T-helper 17 cell (primary cell): ENCODE data around the gene TFE3. TPM values are rescaled to one million over a fixed set of nuclear protein-coding genes. Genes with fewer than 3 reads are reported as not detected.

Experiments used
- ATAC-seq: fragments of 150-1000 bp; cut with Tn5 transposase; 2 replicates; pipeline ENCODE4 v1.10.0; 2021; ENCODE audit warnings: mild to moderate bottlenecking, moderate library complexity
- DNase-seq, 3 donors: peaks; one replicate each; pipeline versions ENCODE4 v3.0.0 to v3.0.0-alpha.2; 2020 to 2021
- H3K9me3 ChIP-seq: one replicate; pipeline ENCODE4 v1.7.0; 2013; ENCODE audit warnings: low read length, mild to moderate bottlenecking; ENCODE audit not compliant: control insufficient read depth, poor library complexity, severe bottlenecking
- H3K27ac Mint-ChIP-seq: one replicate; pipeline ENCODE4 v1.8.0; 2022; ENCODE audit warnings: mild to moderate bottlenecking, moderate library complexity, mixed read lengths
- H3K27me3 Mint-ChIP-seq: one replicate; pipeline ENCODE4 v1.8.0; 2022; ENCODE audit warnings: mixed read lengths
- H3K36me3 Mint-ChIP-seq: one replicate; pipeline ENCODE4 v1.8.0; 2022; ENCODE audit warnings: low read depth, mixed read lengths
- H3K4me1 Mint-ChIP-seq: one replicate; pipeline ENCODE4 v1.8.0; 2022; ENCODE audit warnings: mild to moderate bottlenecking, mixed read lengths
- H3K4me3 Mint-ChIP-seq: one replicate; pipeline ENCODE4 v1.8.0; 2022; ENCODE audit warnings: mild to moderate bottlenecking, moderate library complexity, mixed read lengths
- total RNA-seq, 4 donors: library from RNA in 2 of 4; stranded (reverse) in 2 of 4; gene quantifications; one replicate each; pipeline ENCODE4 v1.2.3 and lab custom pipeline; 2022 to 2026

Gene TFE3
- total RNA-seq, 2 donors from 2014 or later: 38.9 to 46.4 TPM

- DNase-seq (no peak), ATAC-seq (no peak)
- no peak overlapping the region for H3K4me3 Mint-ChIP-seq
- H3K4me1 Mint-ChIP-seq: no peaks in the 10 kb centered on the region
- H3K9me3 ChIP-seq: no peaks in the 10 kb centered on the region
- no peaks in the 10 kb centered on the region for H3K27me3 Mint-ChIP-seq
- no peaks in the 10 kb centered on the region for H3K36me3 Mint-ChIP-seq
- peak overlapping the region; percentile 19 for H3K27ac Mint-ChIP-seq
Measured at GRCh38 chrX:49067285-49068120, 24.3 kb upstream of the TFE3 start.

DNA sequence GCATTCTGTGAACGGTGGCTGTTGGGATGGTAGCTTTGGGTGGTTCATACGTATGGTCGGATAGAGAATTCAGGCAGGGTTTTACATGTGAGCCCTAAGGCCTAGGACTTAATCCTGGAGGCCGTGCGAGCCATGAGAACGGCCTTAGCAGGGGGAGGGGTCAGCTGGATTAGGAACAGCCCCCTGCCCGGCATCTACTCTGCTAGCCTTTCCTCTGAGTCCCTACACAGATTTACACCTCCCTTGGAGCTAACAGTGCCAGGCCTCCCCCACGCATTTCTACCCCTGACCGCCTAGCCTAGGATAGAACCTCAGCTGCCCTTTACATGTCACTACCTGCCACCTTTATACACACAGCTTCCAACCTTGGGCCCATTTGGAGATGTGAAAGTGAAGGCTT lies 23.5 kb upstream of the TFE3 start:
- ATAC-seq: no peak
- no peak overlapping the region for H3K4me3 Mint-ChIP-seq
- no peaks in the 10 kb centered on the region for H3K36me3 Mint-ChIP-seq

DNA sequence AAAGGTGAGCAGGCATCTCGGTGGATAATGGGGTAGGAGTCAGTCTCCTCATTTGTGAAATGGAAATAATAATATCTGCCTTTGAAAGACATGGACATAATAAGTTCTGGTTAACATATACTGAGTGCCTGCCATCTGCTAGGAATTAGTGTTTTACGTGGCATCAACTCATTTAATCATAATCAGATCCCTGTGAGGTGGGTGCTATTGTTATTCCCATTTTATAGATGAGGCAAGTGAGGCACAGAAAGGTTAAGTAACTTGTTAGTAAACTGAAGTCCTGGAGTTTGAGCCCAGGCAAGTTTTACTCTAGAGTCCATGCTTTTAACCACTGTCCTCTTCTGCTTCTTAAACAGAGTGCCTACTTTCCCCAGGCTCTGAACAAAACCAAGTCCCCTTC lies 23.1 kb upstream of the TFE3 start:
- H3K9me3 ChIP-seq: no peaks in the 10 kb centered on the region
- DNase-seq (no peak), ATAC-seq (no peak)
- H3K4me1 Mint-ChIP-seq: no peaks in the 10 kb centered on the region
- no peak overlapping the region for H3K4me3 Mint-ChIP-seq
- H3K27ac Mint-ChIP-seq: no peak overlapping the region
- no peaks in the 10 kb centered on the region for H3K27me3 Mint-ChIP-seq
- no peaks in the 10 kb centered on the region for H3K36me3 Mint-ChIP-seq

More for the DNA sequence above, 23.5 kb upstream of the TFE3 start:
- no peak overlapping the region for H3K27ac Mint-ChIP-seq
- DNase-seq: no peak
- no peaks in the 10 kb centered on the region for H3K27me3 Mint-ChIP-seq
- H3K4me1 Mint-ChIP-seq: no peaks in the 10 kb centered on the region
- no peaks in the 10 kb centered on the region for H3K9me3 ChIP-seq

DNA sequence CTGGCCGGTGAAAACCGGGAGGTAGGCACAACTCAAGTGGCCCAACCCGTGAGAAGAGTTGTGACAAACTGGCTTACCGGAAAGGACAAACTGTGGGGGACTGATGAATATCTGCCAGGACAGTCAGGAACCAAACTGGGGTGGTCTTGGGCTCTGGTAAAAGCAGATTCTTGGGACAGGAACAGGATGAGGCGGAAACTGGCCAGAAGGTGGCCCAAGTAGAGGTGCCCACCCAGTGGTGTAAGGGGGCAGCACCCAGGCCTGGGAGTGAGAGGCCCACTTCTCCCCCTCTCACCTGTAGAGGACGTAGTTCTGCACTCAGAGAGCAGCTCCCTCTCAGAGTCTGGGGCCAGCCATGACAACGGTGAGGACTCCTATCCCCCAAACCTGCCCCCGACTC lies 21.6 kb upstream of the TFE3 start:
- no peak overlapping the region for H3K27ac Mint-ChIP-seq
- no peaks in the 10 kb centered on the region for H3K36me3 Mint-ChIP-seq
- H3K27me3 Mint-ChIP-seq: no peaks in the 10 kb centered on the region
- H3K9me3 ChIP-seq: no peaks in the 10 kb centered on the region
- DNase-seq (no peak), ATAC-seq (no peak)
- H3K4me1 Mint-ChIP-seq: no peaks in the 10 kb centered on the region
- H3K4me3 Mint-ChIP-seq: no peak overlapping the region

GRCh38 chrX:49064303-49064702 lies 21.1 kb upstream of the TFE3 start:
- ATAC-seq (no peak), DNase-seq (no peak)
- Mint-ChIP-seq H3K27ac (no peak overlapping the region), H3K4me1 (no peaks in the 10 kb centered on the region), H3K4me3 (no peak overlapping the region), H3K36me3 (no peaks in the 10 kb centered on the region), H3K27me3 (no peaks in the 10 kb centered on the region)
- no peaks in the 10 kb centered on the region for H3K9me3 ChIP-seq

GRCh38 chrX:49063715-49064114 lies 20.6 kb upstream of the TFE3 start:
- H3K4me3 Mint-ChIP-seq: no peak overlapping the region
- ATAC-seq (no peak), DNase-seq (no peak)
- no peaks in the 10 kb centered on the region for H3K27me3 Mint-ChIP-seq
- no peaks in the 10 kb centered on the region for H3K9me3 ChIP-seq
- H3K4me1 Mint-ChIP-seq: no peaks in the 10 kb centered on the region
- H3K27ac Mint-ChIP-seq: no peak overlapping the region
- no peaks in the 10 kb centered on the region for H3K36me3 Mint-ChIP-seq

- H3K9me3 ChIP-seq: no peaks in the 10 kb centered on the region
- H3K4me1 Mint-ChIP-seq: peaks cover 4% of the 10 kb centered on the region
- no peak overlapping the region for H3K4me3 Mint-ChIP-seq
- H3K27ac Mint-ChIP-seq: peak overlapping the region; percentile 8
- H3K27me3 Mint-ChIP-seq: no peaks in the 10 kb centered on the region
- no peaks in the 10 kb centered on the region for H3K36me3 Mint-ChIP-seq
- DNase-seq: no peak
- ATAC-seq: no peak
Measured at GRCh38 chrX:49061916-49062315, 18.8 kb upstream of the TFE3 start.

DNA sequence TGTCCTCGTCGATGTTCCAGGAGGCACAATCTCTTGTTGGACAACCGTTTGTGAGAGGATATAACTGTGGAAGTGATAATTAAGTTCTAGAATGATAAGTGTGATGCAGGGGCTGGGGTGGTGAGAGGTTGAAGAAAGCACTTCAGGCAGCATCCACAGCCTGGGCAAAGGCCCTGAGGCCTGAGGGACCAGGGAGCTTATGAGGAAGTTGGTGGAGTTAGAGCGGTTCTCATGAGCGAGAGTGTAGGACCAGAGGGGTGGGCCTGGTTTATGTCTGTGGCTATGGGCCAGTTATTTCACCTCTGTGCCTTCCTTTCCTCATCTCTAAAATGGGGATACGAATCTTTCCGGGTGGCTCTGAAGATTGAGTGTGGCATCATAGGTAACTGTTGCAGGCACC lies 18.3 kb upstream of the TFE3 start:
- no peaks in the 10 kb centered on the region for H3K36me3 Mint-ChIP-seq
- H3K9me3 ChIP-seq: no peaks in the 10 kb centered on the region
- peaks cover 4% of the 10 kb centered on the region for H3K4me1 Mint-ChIP-seq
- peak overlapping the region; percentile 8 for H3K27ac Mint-ChIP-seq
- no peak for DNase-seq
- no peaks in the 10 kb centered on the region for H3K27me3 Mint-ChIP-seq
- H3K4me3 Mint-ChIP-seq: no peak overlapping the region
- no peak for ATAC-seq

GRCh38 chrX:49060914-49061313 lies 17.8 kb upstream of the TFE3 start:
- Mint-ChIP-seq H3K4me3 (no peak overlapping the region), H3K4me1 (peaks cover 6% of the 10 kb centered on the region), H3K27me3 (no peaks in the 10 kb centered on the region), H3K36me3 (no peaks in the 10 kb centered on the region), H3K27ac (peak overlapping the region; percentile 8)
- DNase-seq (no peak), ATAC-seq (no peak)
- H3K9me3 ChIP-seq: no peaks in the 10 kb centered on the region

DNA sequence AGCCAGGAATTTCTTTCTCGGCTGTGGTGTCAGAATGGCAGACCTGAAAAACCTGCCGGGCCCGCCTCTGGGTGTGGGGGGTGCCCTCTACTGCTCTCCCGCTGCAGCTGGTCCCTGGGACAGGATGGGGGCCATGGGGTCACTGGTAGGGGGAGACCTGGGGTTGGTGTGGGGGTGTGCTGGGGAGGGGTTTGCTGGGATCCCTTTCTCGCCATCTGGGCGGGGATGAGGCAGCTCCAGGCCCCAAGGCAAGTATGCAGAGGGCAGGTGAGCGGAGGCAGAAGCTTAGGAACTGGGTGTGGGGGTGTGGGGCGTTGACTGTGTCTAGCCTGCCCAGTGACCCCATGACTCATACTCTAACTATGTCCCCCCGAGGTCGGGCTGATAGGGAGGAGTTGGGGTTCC lies 16.5 kb upstream of the TFE3 start:
- H3K9me3 ChIP-seq: no peaks in the 10 kb centered on the region
- H3K27ac Mint-ChIP-seq: no peak overlapping the region
- H3K27me3 Mint-ChIP-seq: no peaks in the 10 kb centered on the region
- ATAC-seq (no peak), DNase-seq (no peak)
- H3K4me1 Mint-ChIP-seq: peaks cover 12% of the 10 kb centered on the region
- H3K4me3 Mint-ChIP-seq: no peak overlapping the region
- H3K36me3 Mint-ChIP-seq: no peaks in the 10 kb centered on the region

- no peak for DNase-seq
- H3K36me3 Mint-ChIP-seq: no peaks in the 10 kb centered on the region
- no peaks in the 10 kb centered on the region for H3K27me3 Mint-ChIP-seq
- ATAC-seq: no peak
- H3K4me3 Mint-ChIP-seq: no peak overlapping the region
- H3K27ac Mint-ChIP-seq: no peak overlapping the region
- no peaks in the 10 kb centered on the region for H3K9me3 ChIP-seq
- peaks cover 16% of the 10 kb centered on the region for H3K4me1 Mint-ChIP-seq
Measured at GRCh38 chrX:49059201-49059600, 16.0 kb upstream of the TFE3 start.

DNA sequence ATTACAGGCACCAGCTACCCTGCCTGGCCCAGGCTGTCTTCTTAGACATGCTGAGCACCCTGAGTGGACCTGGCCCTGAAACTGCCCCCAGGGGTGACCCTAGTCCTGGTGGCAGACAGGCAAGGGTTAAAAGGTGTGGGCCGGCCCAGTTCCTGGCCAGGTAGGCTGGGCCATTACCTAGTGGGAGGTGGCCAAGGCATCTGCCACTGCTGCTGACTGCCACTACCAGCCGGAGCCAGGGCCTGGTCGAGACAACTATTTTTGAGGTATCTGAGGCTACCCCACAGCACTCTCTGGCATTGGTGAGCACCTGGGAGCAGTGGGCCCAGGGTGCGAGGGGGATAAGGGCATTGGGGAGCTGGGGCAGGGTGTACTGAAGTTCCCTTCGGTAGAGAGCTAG lies 15.6 kb upstream of the TFE3 start, which contains the start of gene CCDC120:
CCDC120 (plus strand) TSS at position 206 of the 400 bp plus-strand sequence. CDS start 3,043 bp downstream, outside the sequence.
- DNase-seq: no peak
- no peak within 1 kb of the TSS for H3K27ac Mint-ChIP-seq
- no peak for ATAC-seq
- no peaks in the 10 kb centered on the region for H3K9me3 ChIP-seq
- no peaks in the 10 kb centered on the region for H3K27me3 Mint-ChIP-seq
- H3K4me1 Mint-ChIP-seq: peaks cover 19% of the 10 kb centered on the region
- H3K4me3 Mint-ChIP-seq: no peak within 1 kb of the TSS
- H3K36me3 Mint-ChIP-seq: no peaks in the 10 kb centered on the region

DNA sequence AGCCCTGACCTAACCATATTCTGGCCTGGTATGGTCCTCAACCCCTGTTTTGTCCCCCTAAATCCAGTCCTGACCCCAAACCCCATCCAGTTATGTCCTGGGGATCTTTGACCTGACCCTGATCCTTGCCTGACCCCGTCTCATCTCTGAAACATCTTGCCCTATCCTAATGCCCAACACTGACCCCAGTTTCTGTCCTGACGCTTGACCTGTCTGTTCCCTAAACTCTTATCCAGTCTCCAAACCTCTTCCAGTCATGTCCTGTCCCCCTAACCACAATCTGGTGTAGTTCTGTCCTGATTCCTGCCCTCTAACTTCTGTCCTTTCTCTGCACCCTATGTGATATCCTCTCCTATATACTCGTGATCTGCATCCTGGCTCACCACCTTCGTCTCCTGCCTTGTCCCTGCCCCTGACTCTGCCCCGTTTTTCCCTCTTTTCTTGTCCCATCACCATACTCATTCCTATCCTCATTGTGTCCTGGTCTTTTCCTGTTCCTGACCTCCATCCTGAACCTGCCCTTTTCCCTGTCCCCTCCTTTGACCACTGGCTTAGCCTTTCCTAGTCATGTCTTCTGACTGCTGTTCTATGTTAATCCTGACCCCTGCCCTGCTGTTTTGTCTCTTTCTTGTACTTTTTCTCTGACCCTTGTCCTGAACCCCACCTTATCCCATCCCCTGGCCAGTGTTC lies 11.1 kb upstream of the TFE3 start:
- Mint-ChIP-seq H3K4me1 (peaks cover 31% of the 10 kb centered on the region), H3K4me3 (peak overlapping the region; percentile 78), H3K36me3 (no peaks in the 10 kb centered on the region), H3K27me3 (no peaks in the 10 kb centered on the region), H3K27ac (peak overlapping the region; percentile 90)
- ATAC-seq (no peak), DNase-seq (no peak)
- H3K9me3 ChIP-seq: no peaks in the 10 kb centered on the region
